Adrenal gland (tissue), 19 donors: ENCODE results near the gene PATL2. TPM values are rescaled to one million over a fixed set of nuclear protein-coding genes. Genes with fewer than 3 reads are reported as not detected.
"Not testable (repeated sequence)": the region's sequence is repeated elsewhere in the genome, so short reads cannot be mapped to it uniquely, and the experiment has no call there.

ENCODE experiments used
- DNase-seq, 7 donors: peaks; one replicate each; pipeline ENCODE4 v3.0.0-alpha.2; 2019 to 2020
- H3K27ac ChIP-seq, 5 donors: fragments of 200-600 bp; sonication (generic) in 4 of 5; 1 replicate in 3 of 5; 2 replicates in 2 of 5; pipeline versions ENCODE4 v1.5.1 to v1.8.0; 2016 to 2020; ENCODE audit warnings: mild to moderate bottlenecking in 1 of 5
- H3K27me3 ChIP-seq: fragments of 200-600 bp; 2 replicates; pipeline ENCODE4 v1.8.0; 2021
- H3K36me3 ChIP-seq, 2 donors: fragments of 200-600 bp; replicated peaks in 1 of 2; 1 replicate in 1 of 2; 2 replicates in 1 of 2; pipeline versions ENCODE4 v1.5.1 to v1.8.0; 2018 to 2022
- H3K4me1 ChIP-seq, 2 donors: fragments of 200-600 bp; replicated peaks in 1 of 2; 1 replicate in 1 of 2; 2 replicates in 1 of 2; pipeline versions ENCODE4 v1.5.1 to v1.8.0; 2018 to 2021
- H3K4me3 ChIP-seq, 4 donors: fragments of 200-600 bp; sonication (generic) in 3 of 4; one replicate each; pipeline ENCODE4 v1.5.1; 2016 to 2018
- H3K9me3 ChIP-seq, 3 donors: fragments of 200-600 bp; sonication (generic) in 1 of 3; replicated peaks in 1 of 3; 1 replicate in 2 of 3; 2 replicates in 1 of 3; pipeline versions ENCODE4 v1.5.1 to v1.8.0; 2016 to 2021
- POLR2A ChIP-seq, 2 donors: fragments of 450-650 bp; IDR thresholded peaks; one replicate each; pipeline ENCODE4 v1.6.1; 2017; ENCODE audit warnings: antibody characterized with exemption in 2 of 2, mild to moderate bottlenecking in 2 of 2, moderate library complexity in 1 of 2
- WGBS, 4 donors: extraction: QIAGEN DNeasy Blood & Tissue Kit in 2 of 4; methylation state at CpG; one replicate each; pipeline versions ENCODE4 v1.1.5 to v1.1.7; 2013 to 2017; 5-methylcytosine and 5-hydroxymethylcytosine counted together
- intact Hi-C, 2 donors: fragments of 100-400 bp; cut with DNase I; formaldehyde crosslinking; loops; one replicate each; pipeline versions ENCODE4 v1.14.1 to v1.15.0; 2022 to 2023
- long read RNA-seq, 10 donors: library from polyadenylated mRNA in 3 of 10; unstranded in 2 of 10; stranded (forward) in 1 of 10; transcript quantifications; one replicate each; pipeline ENCODE4 v2.0.0 and lab custom pipeline, GENCODE V29; 2021 to 2026
- polyA plus RNA-seq, 3 donors: library from polyadenylated mRNA; stranded (reverse); fragments of 200-250 nt in 2 of 3; fragments of 350-450 nt in 1 of 3; fragmentation: Illumina TruSeq in 1 of 3; extraction: RNeasy Lipid Tissue Mini Kit (QIAGEN cat#74804) in 1 of 3; gene quantifications; one replicate each; pipeline ENCODE4 v1.2.3, GENCODE V29; 2013 to 2014
- total RNA-seq, 9 donors: library from RNA; depleted of rRNA in 4 of 9; stranded (reverse); fragments of >200 nt in 4 of 9; fragments of 120-200 nt in 1 of 9; fragmentation: NEBNext Ultra II Directional in 1 of 9; extraction: Animal tissue kit (Norgen Biotek cat#: 25700) in 1 of 9; gene quantifications; one replicate each; pipeline versions ENCODE4 v1.1.0 to v1.2.4, GENCODE V29; 2013 to 2023
- TF ChIP-seq, protein P1 (sequence below), 6 experiments: fragments of 450-650 bp in 4 of 6; fragments of 200-600 bp in 2 of 6; sonication (generic) in 1 of 6; IDR thresholded peaks; 1 replicate in 5 of 6; 2 replicates in 1 of 6; pipeline versions ENCODE4 v1.5.1 to v1.8.0; 2016 to 2021; ENCODE audit warnings: antibody characterized with exemption in 6 of 6, mild to moderate bottlenecking in 2 of 6, moderate library complexity in 1 of 6
- donor health status: healthy with polysubstance abuse.
- donor health status: Bipolar disorder and iron deficiency.
- donor health status: DM: yes; HTN: yes; CAD: no.
- donor health status: DM: no; HTN: no; CAD: no.
- donor health status: DM: no; HTN: no; CAD: no.
- donor health status: DM: yes; HTN: yes; CAD: no.

The PATL2 gene
- total RNA-seq (1 to 10 TPM in 7 of 9 donors, under 1 TPM in 2; 0.42 to 5.6 (median 2.5) TPM), polyA plus RNA-seq (10 to 100 TPM in 2 of 3 donors, 1 to 10 TPM in 1; 1.3 to 18.3 (median 17.5) TPM)
- long read RNA-seq, donor 1, partial matches to known transcripts = 423 of 1,829 reads
- long read RNA-seq, donor 1, other reads (novel, unspliced or antisense) = 1,406 of 1,829 reads
- long read RNA-seq, donor 2, partial matches to known transcripts = 1,377 of 1,472 reads
- long read RNA-seq, donor 2, other reads (novel, unspliced or antisense) = 93 of 1,472 reads
- long read RNA-seq, donor 3, partial matches to known transcripts = 1,568 of 1,694 reads
- long read RNA-seq, donor 3, other reads (novel, unspliced or antisense) = 125 of 1,694 reads
- long read RNA-seq, donor 4, partial matches to known transcripts = 0 of 1 reads
- long read RNA-seq, donor 4, other reads (novel, unspliced or antisense) = 0 of 1 reads
- long read RNA-seq, donor 5, partial matches to known transcripts = 0 of 2 reads
- long read RNA-seq, donor 5, other reads (novel, unspliced or antisense) = 2 of 2 reads
- long read RNA-seq, donor 6, partial matches to known transcripts = 0 of 1 reads
- long read RNA-seq, donor 6, other reads (novel, unspliced or antisense) = 0 of 1 reads
- long read RNA-seq, donor 7, partial matches to known transcripts = 913 of 941 reads
- long read RNA-seq, donor 7, other reads (novel, unspliced or antisense) = 28 of 941 reads
- long read RNA-seq, donor 8, partial matches to known transcripts = 2,031 of 2,169 reads
- long read RNA-seq, donor 8, other reads (novel, unspliced or antisense) = 138 of 2,169 reads
- long read RNA-seq, donor 9, partial matches to known transcripts = 2,066 of 2,204 reads
- long read RNA-seq, donor 9, other reads (novel, unspliced or antisense) = 138 of 2,204 reads
- long read RNA-seq, donor 10, partial matches to known transcripts = 515 of 1,264 reads
- long read RNA-seq, donor 10, other reads (novel, unspliced or antisense) = 749 of 1,264 reads

- 0 to 1% (median 1%) methylated on average over 17 to 37 of the region's 37 CpGs for WGBS, 4 donors
- peak within 1 kb of the TSS; percentile 97 to 99 (median 99) for H3K27ac ChIP-seq
- intact Hi-C loops = no loop called here
Measured at GRCh38 chr15:44711096-44711742, at the start of gene PATL2, which contains the start of gene B2M. Gene PATL2, minus strand, starts transcription at chr15:44711323. Its CDS starts 34,833 bp downstream, at chr15:44676490. Gene B2M, plus strand, starts transcription at chr15:44711517. Its CDS starts 30 bp downstream, at chr15:44711547.

GRCh38 chr15:44753345-44753744, 42.2 kb upstream of the PATL2 start:
- H3K27ac ChIP-seq = no peak overlapping the region
- DNase-seq = no peak
- intact Hi-C loops = no loop called here
- H3K4me3 ChIP-seq = no peak overlapping the region
- no peaks in the 10 kb centered on the region for H3K4me1 ChIP-seq
- H3K9me3 ChIP-seq = peaks cover 0 to 6% (median 0%) of the 10 kb centered on the region in 3 donors
- 88 to 100% (median 96%) methylated on average over 1 of the region's 1 CpG for WGBS, 4 donors
- H3K27me3 ChIP-seq = no peaks in the 10 kb centered on the region
- H3K36me3 ChIP-seq = no peaks in the 10 kb centered on the region
- TF ChIP-seq, protein P1, sequence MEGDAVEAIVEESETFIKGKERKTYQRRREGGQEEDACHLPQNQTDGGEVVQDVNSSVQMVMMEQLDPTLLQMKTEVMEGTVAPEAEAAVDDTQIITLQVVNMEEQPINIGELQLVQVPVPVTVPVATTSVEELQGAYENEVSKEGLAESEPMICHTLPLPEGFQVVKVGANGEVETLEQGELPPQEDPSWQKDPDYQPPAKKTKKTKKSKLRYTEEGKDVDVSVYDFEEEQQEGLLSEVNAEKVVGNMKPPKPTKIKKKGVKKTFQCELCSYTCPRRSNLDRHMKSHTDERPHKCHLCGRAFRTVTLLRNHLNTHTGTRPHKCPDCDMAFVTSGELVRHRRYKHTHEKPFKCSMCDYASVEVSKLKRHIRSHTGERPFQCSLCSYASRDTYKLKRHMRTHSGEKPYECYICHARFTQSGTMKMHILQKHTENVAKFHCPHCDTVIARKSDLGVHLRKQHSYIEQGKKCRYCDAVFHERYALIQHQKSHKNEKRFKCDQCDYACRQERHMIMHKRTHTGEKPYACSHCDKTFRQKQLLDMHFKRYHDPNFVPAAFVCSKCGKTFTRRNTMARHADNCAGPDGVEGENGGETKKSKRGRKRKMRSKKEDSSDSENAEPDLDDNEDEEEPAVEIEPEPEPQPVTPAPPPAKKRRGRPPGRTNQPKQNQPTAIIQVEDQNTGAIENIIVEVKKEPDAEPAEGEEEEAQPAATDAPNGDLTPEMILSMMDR (IDR thresholded peaks at IDR 0.05) = no peak
- no peak for TF ChIP-seq POLR2A (IDR thresholded peaks at IDR 0.05)

More at GRCh38 chr15:44711096-44711742, at the start of gene PATL2, which contains the start of gene B2M:
- H3K4me1 ChIP-seq = peaks cover 5 to 38% of the 10 kb centered on the region in 2 donors
- DNase-seq = peak; percentile 95 to 99 (median 96)
- H3K36me3 ChIP-seq = peaks cover 0 to 13% of the 10 kb centered on the region in 2 donors
- no peaks in the 10 kb centered on the region for H3K9me3 ChIP-seq
- H3K4me3 ChIP-seq = peak within 1 kb of the TSS; percentile 73 to 98 (median 94)
- H3K27me3 ChIP-seq = no peaks in the 10 kb centered on the region
- TF ChIP-seq, protein P1 (IDR thresholded peaks at IDR 0.05) = peak in 1 of 6 experiments; percentile 0
- TF ChIP-seq POLR2A (IDR thresholded peaks at IDR 0.05) = peak; percentile 99 to 100

- H3K9me3 ChIP-seq, intact Hi-C loops, DNase-seq, H3K36me3 ChIP-seq, H3K27me3 ChIP-seq, H3K4me3 ChIP-seq, H3K27ac ChIP-seq, H3K4me1 ChIP-seq: not testable (repeated sequence)
- WGBS, 4 donors = 84 to 92% (median 87%) methylated on average over 1 to 2 of the region's 2 CpGs
Measured at GRCh38 chr15:44743454-44743853, 32.3 kb upstream of the PATL2 start.

- H3K27ac ChIP-seq, H3K9me3 ChIP-seq, H3K4me1 ChIP-seq, H3K27me3 ChIP-seq, DNase-seq, H3K36me3 ChIP-seq, H3K4me3 ChIP-seq: not testable (repeated sequence)
- WGBS, 4 donors = 71 to 81% (median 77%) methylated on average over 13 to 21 of the region's 24 CpGs
- intact Hi-C loops = loop anchor here (5.0 to 10.0 kb wide), 3 partner anchors 72 to 165 kb away; partner anchors contain the start of gene SPG11 (in 1 of the 2)
Measured at GRCh38 chr15:44739222-44739847, 28.2 kb upstream of the PATL2 start.
